Parathyroid adenoma (tissue), 2 donors: ENCODE measurements around the gene LARGE1.

Source experiments
- H2AFZ ChIP-seq: fragments of 300-600 bp; sonication (generic); one replicate; pipeline ENCODE4 v1.7.0; 2017; ENCODE audit warnings: antibody characterized with exemption, mild to moderate bottlenecking
- H3K27ac ChIP-seq: fragments of 300-600 bp; sonication (generic); one replicate; pipeline ENCODE4 v1.7.0; 2017
- H3K27me3 ChIP-seq: fragments of 300-600 bp; sonication (generic); one replicate; pipeline ENCODE4 v1.7.0; 2017; ENCODE audit warnings: low read length; ENCODE audit not compliant: control insufficient read depth, insufficient read depth
- H3K36me3 ChIP-seq: fragments of 300-600 bp; sonication (generic); one replicate; pipeline ENCODE4 v1.7.0; 2017; ENCODE audit warnings: low read length; ENCODE audit not compliant: control insufficient read depth, insufficient read depth
- H3K4me1 ChIP-seq: fragments of 300-600 bp; sonication (generic); one replicate; pipeline ENCODE4 v1.7.0; 2017; ENCODE audit warnings: control low read depth
- H3K4me2 ChIP-seq: fragments of 300-600 bp; sonication (generic); one replicate; pipeline ENCODE4 v1.7.0; 2017; ENCODE audit warnings: low read length
- H3K4me3 ChIP-seq: fragments of 300-600 bp; sonication (generic); one replicate; pipeline ENCODE4 v1.7.0; 2017; ENCODE audit warnings: low read depth, low read length
- H3K79me2 ChIP-seq: fragments of 300-600 bp; sonication (generic); one replicate; pipeline ENCODE4 v1.7.0; 2017; ENCODE audit warnings: control low read depth
- H3K9ac ChIP-seq: fragments of 300-600 bp; sonication (generic); one replicate; pipeline ENCODE4 v1.7.0; 2017; ENCODE audit warnings: mild to moderate bottlenecking
- H3K9me3 ChIP-seq: fragments of 300-600 bp; sonication (generic); one replicate; pipeline ENCODE4 v1.7.0; 2017; ENCODE audit warnings: low read length; ENCODE audit not compliant: control insufficient read depth
- TF ChIP-seq, protein P1 (sequence below): fragments of 300-600 bp; sonication (generic); IDR thresholded peaks from one replicate; pipeline ENCODE4 v1.7.0; 2017; ENCODE audit warnings: antibody characterized with exemption, mild to moderate bottlenecking
- donor health status: primary hyperparathyroidism.

LARGE1 gene

DNA sequence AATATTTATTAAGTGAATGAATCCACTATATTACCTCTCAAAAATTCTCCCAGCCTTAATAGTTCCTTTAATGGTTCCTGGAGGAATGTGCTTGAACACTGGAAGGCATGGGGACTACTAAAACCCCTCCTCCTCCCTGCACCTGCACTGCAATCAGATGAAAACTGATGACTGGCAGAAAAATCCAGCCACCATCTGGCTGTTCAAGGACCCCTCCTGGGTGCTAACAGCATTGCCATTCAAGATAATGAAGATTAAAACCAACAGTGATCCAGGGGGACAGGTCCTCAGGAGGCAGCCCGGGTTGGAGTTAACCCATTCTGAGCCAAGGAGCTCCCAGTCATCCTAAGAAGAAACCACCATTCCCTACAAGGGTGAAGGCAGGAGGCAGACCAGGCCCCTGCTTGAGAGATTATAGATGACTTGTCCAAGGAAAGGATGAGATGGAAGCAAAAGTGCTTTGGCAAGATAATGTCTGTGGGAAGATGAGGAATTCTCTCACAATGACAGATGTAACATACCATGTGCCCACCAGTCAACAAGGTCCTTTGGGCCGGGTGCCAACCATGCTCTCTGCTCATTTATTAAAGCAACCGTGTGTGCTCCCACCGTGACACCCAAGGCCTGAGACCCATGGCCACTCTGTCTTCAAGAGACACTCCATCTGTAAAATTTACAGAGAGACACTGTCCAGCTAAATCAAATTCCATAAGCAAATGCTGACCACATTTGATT is 90.6 kb downstream of the LARGE1 start:
- no peaks in the 10 kb centered on the region for H3K36me3 ChIP-seq
- H3K4me2 ChIP-seq, result no peak overlapping the region
- TF ChIP-seq, protein P1, sequence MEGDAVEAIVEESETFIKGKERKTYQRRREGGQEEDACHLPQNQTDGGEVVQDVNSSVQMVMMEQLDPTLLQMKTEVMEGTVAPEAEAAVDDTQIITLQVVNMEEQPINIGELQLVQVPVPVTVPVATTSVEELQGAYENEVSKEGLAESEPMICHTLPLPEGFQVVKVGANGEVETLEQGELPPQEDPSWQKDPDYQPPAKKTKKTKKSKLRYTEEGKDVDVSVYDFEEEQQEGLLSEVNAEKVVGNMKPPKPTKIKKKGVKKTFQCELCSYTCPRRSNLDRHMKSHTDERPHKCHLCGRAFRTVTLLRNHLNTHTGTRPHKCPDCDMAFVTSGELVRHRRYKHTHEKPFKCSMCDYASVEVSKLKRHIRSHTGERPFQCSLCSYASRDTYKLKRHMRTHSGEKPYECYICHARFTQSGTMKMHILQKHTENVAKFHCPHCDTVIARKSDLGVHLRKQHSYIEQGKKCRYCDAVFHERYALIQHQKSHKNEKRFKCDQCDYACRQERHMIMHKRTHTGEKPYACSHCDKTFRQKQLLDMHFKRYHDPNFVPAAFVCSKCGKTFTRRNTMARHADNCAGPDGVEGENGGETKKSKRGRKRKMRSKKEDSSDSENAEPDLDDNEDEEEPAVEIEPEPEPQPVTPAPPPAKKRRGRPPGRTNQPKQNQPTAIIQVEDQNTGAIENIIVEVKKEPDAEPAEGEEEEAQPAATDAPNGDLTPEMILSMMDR, result no peak
- H3K27me3 ChIP-seq, result no peaks in the 10 kb centered on the region
- H3K4me3 ChIP-seq, result no peak overlapping the region
- no peaks in the 10 kb centered on the region for H3K9me3 ChIP-seq
- H3K9ac ChIP-seq, result no peak overlapping the region
- H3K4me1 ChIP-seq, result no peaks in the 10 kb centered on the region
- H2AFZ ChIP-seq, result no peak overlapping the region
- peaks cover 2% of the 10 kb centered on the region for H3K79me2 ChIP-seq
- H3K27ac ChIP-seq, result no peak overlapping the region

DNA sequence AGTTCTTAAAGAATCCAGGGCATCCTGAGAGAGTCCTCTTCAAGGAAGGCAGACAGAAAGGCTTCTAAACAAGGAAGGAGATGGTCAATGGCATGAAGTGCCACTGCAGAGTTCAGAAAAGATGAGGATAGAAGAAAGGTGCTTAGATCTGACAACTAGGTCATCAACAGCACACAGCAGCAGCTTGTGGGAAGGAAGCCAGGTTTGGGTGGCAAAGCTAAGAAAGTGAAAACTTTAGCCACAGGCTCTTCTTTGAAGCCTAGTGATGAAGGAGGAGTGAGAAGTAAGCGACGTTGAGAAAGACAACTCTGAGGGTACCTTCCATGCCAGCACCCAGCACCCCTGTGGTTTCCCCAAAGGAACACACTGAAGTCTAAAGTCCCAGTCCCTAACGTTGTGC is 92.0 kb downstream of the LARGE1 start:
- no peak overlapping the region for H2AFZ ChIP-seq
- H3K4me2 ChIP-seq, result no peak overlapping the region
- no peak overlapping the region for H3K9ac ChIP-seq
- peaks cover 2% of the 10 kb centered on the region for H3K79me2 ChIP-seq
- no peaks in the 10 kb centered on the region for H3K27me3 ChIP-seq
- H3K27ac ChIP-seq, result no peak overlapping the region
- H3K4me1 ChIP-seq, result no peaks in the 10 kb centered on the region
- TF ChIP-seq, protein P1, result no peak
- H3K36me3 ChIP-seq, result no peaks in the 10 kb centered on the region
- H3K4me3 ChIP-seq, result no peak overlapping the region
- no peaks in the 10 kb centered on the region for H3K9me3 ChIP-seq

DNA sequence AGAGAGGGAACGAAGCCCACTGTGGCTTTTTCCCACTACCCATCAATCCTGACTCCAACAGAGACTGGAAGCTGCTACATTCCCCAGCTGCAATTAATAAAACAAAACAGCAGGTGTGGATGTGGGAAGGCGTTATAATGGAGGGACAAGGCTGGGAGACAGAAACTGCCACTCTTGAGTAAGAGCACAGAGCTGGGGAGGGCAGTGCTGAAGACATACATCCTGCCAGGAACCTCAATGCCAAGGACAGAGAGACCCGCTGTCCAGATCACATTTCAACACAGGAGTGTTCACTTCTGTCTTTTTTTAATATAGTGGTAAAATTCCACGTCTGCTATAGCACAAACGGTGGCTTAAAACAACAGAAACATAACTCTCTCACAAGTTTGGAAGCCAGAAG is 94.5 kb downstream of the LARGE1 start:
- Histone ChIP-seq H3K4me2 (no peak overlapping the region), H3K9ac (no peak overlapping the region), H3K79me2 (peaks cover 2% of the 10 kb centered on the region), H3K4me3 (no peak overlapping the region), H3K36me3 (no peaks in the 10 kb centered on the region), H2AFZ (no peak overlapping the region), H3K9me3 (no peaks in the 10 kb centered on the region), H3K27ac (no peak overlapping the region), H3K4me1 (no peaks in the 10 kb centered on the region), H3K27me3 (no peaks in the 10 kb centered on the region)
- TF ChIP-seq, protein P1, result no peak

GRCh38 chr22:33823552-33823951 is 96.7 kb downstream of the LARGE1 start:
- H3K4me2 ChIP-seq, result no peak overlapping the region
- H3K4me1 ChIP-seq, result no peaks in the 10 kb centered on the region
- no peak overlapping the region for H2AFZ ChIP-seq
- no peak overlapping the region for H3K27ac ChIP-seq
- H3K27me3 ChIP-seq, result no peaks in the 10 kb centered on the region
- H3K4me3 ChIP-seq, result no peak overlapping the region
- no peaks in the 10 kb centered on the region for H3K79me2 ChIP-seq
- no peak overlapping the region for H3K9ac ChIP-seq
- no peaks in the 10 kb centered on the region for H3K9me3 ChIP-seq
- TF ChIP-seq, protein P1, result no peak
- H3K36me3 ChIP-seq, result no peaks in the 10 kb centered on the region

GRCh38 chr22:33821290-33821689 is 99.0 kb downstream of the LARGE1 start:
- TF ChIP-seq, protein P1, result no peak
- Histone ChIP-seq H3K4me2 (no peak overlapping the region), H3K4me1 (no peaks in the 10 kb centered on the region), H3K27me3 (no peaks in the 10 kb centered on the region), H2AFZ (no peak overlapping the region), H3K27ac (no peak overlapping the region), H3K79me2 (no peaks in the 10 kb centered on the region), H3K9ac (no peak overlapping the region), H3K4me3 (no peak overlapping the region), H3K9me3 (no peaks in the 10 kb centered on the region), H3K36me3 (no peaks in the 10 kb centered on the region)
